ENCODE results near the gene ATP2A2. TPM values are rescaled to one million over a fixed set of nuclear protein-coding genes. Genes with fewer than 3 reads are reported as not detected.
A peak's percentile ranks its signal among the peaks of the same experiment; 100 is the strongest.

ATP2A2 gene
- total RNA-seq, 1 experiment from 2014 or later: 154 TPM

- peak overlapping the region; percentile 65 for H3K4me2 ChIP-seq
- TSS peak; percentile 12 for BruUV-seq (replicated peaks)
- H3K27ac ChIP-seq: peak overlapping the region; percentile 91
These were observed 64.9 kb downstream of the ATP2A2 start for GRCh38 chr12:110345963-110346362.

GRCh38 chr12:110347767-110348166, 66.7 kb downstream of the ATP2A2 start:
- no peaks in the 10 kb centered on the region for H3K27me3 ChIP-seq (ENCODE audit: insufficient read depth, low read depth)
- H3K9me3 ChIP-seq (ENCODE audit: insufficient read depth, low read depth): no peaks in the 10 kb centered on the region
- H4K20me1 ChIP-seq (ENCODE audit: insufficient read depth): no peaks in the 10 kb centered on the region
- 0 out of 2 replicates have a peak, but pooled peaks cover 10% of the 10 kb centered on the region for H3K79me2 ChIP-seq (ENCODE audit: low read depth)
- no peak overlapping the region for H3K4me3 ChIP-seq
- no peak overlapping the region for H2AFZ ChIP-seq
- peaks cover 71% of the 10 kb centered on the region for H3F3A ChIP-seq (ENCODE audit: insufficient read depth, low read depth)
- no peak overlapping the region for H3K4me2 ChIP-seq
- intact Hi-C loops (cut with micrococcal nuclease; ENCODE audit: unreplicated experiment): no loop called here
- H3K9me2 ChIP-seq (ENCODE audit: insufficient read depth): no peaks in the 10 kb centered on the region
- TF ChIP-seq EZH2 (IDR thresholded peaks at IDR 0.05; ENCODE audit: low read depth): no peak
- TF ChIP-seq, protein P1, sequence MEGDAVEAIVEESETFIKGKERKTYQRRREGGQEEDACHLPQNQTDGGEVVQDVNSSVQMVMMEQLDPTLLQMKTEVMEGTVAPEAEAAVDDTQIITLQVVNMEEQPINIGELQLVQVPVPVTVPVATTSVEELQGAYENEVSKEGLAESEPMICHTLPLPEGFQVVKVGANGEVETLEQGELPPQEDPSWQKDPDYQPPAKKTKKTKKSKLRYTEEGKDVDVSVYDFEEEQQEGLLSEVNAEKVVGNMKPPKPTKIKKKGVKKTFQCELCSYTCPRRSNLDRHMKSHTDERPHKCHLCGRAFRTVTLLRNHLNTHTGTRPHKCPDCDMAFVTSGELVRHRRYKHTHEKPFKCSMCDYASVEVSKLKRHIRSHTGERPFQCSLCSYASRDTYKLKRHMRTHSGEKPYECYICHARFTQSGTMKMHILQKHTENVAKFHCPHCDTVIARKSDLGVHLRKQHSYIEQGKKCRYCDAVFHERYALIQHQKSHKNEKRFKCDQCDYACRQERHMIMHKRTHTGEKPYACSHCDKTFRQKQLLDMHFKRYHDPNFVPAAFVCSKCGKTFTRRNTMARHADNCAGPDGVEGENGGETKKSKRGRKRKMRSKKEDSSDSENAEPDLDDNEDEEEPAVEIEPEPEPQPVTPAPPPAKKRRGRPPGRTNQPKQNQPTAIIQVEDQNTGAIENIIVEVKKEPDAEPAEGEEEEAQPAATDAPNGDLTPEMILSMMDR (conservative IDR thresholded peaks at IDR 0.05): no peak
- peaks cover 32% of the 10 kb centered on the region for H3K4me1 ChIP-seq (replicated peaks; ENCODE audit: insufficient read depth)
- DNase-seq: no peak
- peaks cover 47% of the 10 kb centered on the region for H3K36me3 ChIP-seq (ENCODE audit: low read depth)
- POLR2A ChIA-PET (ENCODE audit: unreplicated experiment): no interaction called here
- no TSS peak for BruUV-seq (replicated peaks)
- H3K27ac ChIP-seq: no peak overlapping the region
- CTCF ChIA-PET: no interaction called here

More at GRCh38 chr12:110345963-110346362, 64.9 kb downstream of the ATP2A2 start:
- Histone ChIP-seq H4K20me1 (ENCODE audit: insufficient read depth) (no peaks in the 10 kb centered on the region), H3F3A (ENCODE audit: insufficient read depth, low read depth) (peaks cover 67% of the 10 kb centered on the region), H3K79me2 (ENCODE audit: low read depth) (peaks cover 17% of the 10 kb centered on the region; the same call in 1 of the 2 replicates), H3K9me2 (ENCODE audit: insufficient read depth) (no peaks in the 10 kb centered on the region), H3K36me3 (ENCODE audit: low read depth) (peaks cover 62% of the 10 kb centered on the region), H3K9me3 (ENCODE audit: insufficient read depth, low read depth) (no peaks in the 10 kb centered on the region), H3K4me3 (no peak overlapping the region), H3K4me1 (replicated peaks; ENCODE audit: insufficient read depth) (peaks cover 34% of the 10 kb centered on the region), H3K27me3 (ENCODE audit: insufficient read depth, low read depth) (no peaks in the 10 kb centered on the region), H2AFZ (no peak overlapping the region)
- ChIA-PET POLR2A (ENCODE audit: unreplicated experiment) (interaction anchor here (0.7 kb wide), 1 partner anchor 18 kb away, joined by 3 read pairs; no protein-coding TSS in a partner anchor), CTCF (no interaction called here)
- no peak for DNase-seq
- intact Hi-C loops (cut with micrococcal nuclease; ENCODE audit: unreplicated experiment): loop anchor here (2.0 kb wide), 1 partner anchor 77 kb away; no protein-coding TSS in a partner anchor
- TF ChIP-seq, protein P1 (conservative IDR thresholded peaks at IDR 0.05): no peak
- no peak for TF ChIP-seq EZH2 (IDR thresholded peaks at IDR 0.05; ENCODE audit: low read depth)

GRCh38 chr12:110348431-110349059, 67.5 kb downstream of the ATP2A2 start:
- Histone ChIP-seq H3K27me3 (ENCODE audit: insufficient read depth, low read depth) (no peaks in the 10 kb centered on the region), H3K9me2 (ENCODE audit: insufficient read depth) (no peaks in the 10 kb centered on the region), H3K79me2 (ENCODE audit: low read depth) (0 out of 2 replicates have a peak, but pooled peaks cover 8% of the 10 kb centered on the region), H3K4me3 (no peak overlapping the region), H4K20me1 (ENCODE audit: insufficient read depth) (no peaks in the 10 kb centered on the region), H3K27ac (no peak overlapping the region), H3K9me3 (ENCODE audit: insufficient read depth, low read depth) (no peaks in the 10 kb centered on the region), H2AFZ (no peak overlapping the region), H3K4me2 (no peak overlapping the region), H3F3A (ENCODE audit: insufficient read depth, low read depth) (peaks cover 70% of the 10 kb centered on the region), H3K36me3 (ENCODE audit: low read depth) (peaks cover 42% of the 10 kb centered on the region), H3K4me1 (replicated peaks; ENCODE audit: insufficient read depth) (peaks cover 24% of the 10 kb centered on the region)
- DNase-seq: no peak
- ChIA-PET POLR2A (ENCODE audit: unreplicated experiment) (interaction anchor here (0.5 kb wide), 1 partner anchor 95 kb away, joined by 3 read pairs; no protein-coding TSS in a partner anchor), CTCF (no interaction called here)
- no TSS peak for BruUV-seq (replicated peaks)
- TF ChIP-seq, protein P1 (conservative IDR thresholded peaks at IDR 0.05): no peak
- TF ChIP-seq EZH2 (IDR thresholded peaks at IDR 0.05; ENCODE audit: low read depth): no peak
- intact Hi-C loops (cut with micrococcal nuclease; ENCODE audit: unreplicated experiment): no loop called here

Data from PC-9 (cell line).